Panc1 (cell line): Measurements from ENCODE around the gene FCSK. TPM values are rescaled to one million over a fixed set of nuclear protein-coding genes. Genes with fewer than 3 reads are reported as not detected.

Experiments
- ATAC-seq: fragments of 200-7000 bp; cut with Tn5 transposase; 2 replicates; pipeline ENCODE4 v1.9.1; 2020; ENCODE audit warnings: mild to moderate bottlenecking, moderate library complexity
- BruUV-seq: library from RNA; stranded (reverse); fragments of 400-500 nt; replicated peaks from 2 replicates; lab custom pipeline; 2021; lab: Mats Ljungman, UMichigan
- CTCF ChIA-PET: fragments of 300-600 bp; sonication (Branson Sonifier 250); formaldehyde crosslinking; loops from one replicate; lab custom pipeline; 2022; ENCODE audit warnings: antibody characterized with exemption; lab: Charles Lee
- POLR2A ChIA-PET: fragments of 300-600 bp; sonication (Branson Sonifier 250); formaldehyde crosslinking; loops from one replicate; lab custom pipeline; 2022; ENCODE audit warnings: antibody characterized with exemption; lab: Charles Lee
- DNase-seq: peaks from one replicate; pipeline ENCODE4 v3.0.0-alpha.2; 2010; ENCODE audit warnings: low read depth, low spot score
- H3K27ac ChIP-seq: 2 replicates; pipeline ENCODE4 v1.5.1; 2011; ENCODE audit warnings: mild to moderate bottlenecking, low read length, inconsistent platforms
- H3K27me3 ChIP-seq: fragments of 200-500 bp; sonication (Bioruptor generic); 2 replicates; pipeline ENCODE4 v1.6.0; 2014; ENCODE audit warnings: low read length, inconsistent platforms; ENCODE audit not compliant: control insufficient read depth, insufficient read depth
- H3K36me3 ChIP-seq: fragments of 200-500 bp; sonication (Bioruptor generic); 2 replicates; pipeline ENCODE4 v1.5.1; 2014; ENCODE audit warnings: inconsistent platforms, mild to moderate bottlenecking, low read length, moderate library complexity; ENCODE audit not compliant: control insufficient read depth, insufficient read depth
- H3K4me1 ChIP-seq: 2 replicates; pipeline ENCODE4 v1.5.1; 2011; ENCODE audit warnings: inconsistent platforms, mild to moderate bottlenecking, low read length, moderate library complexity; ENCODE audit not compliant: control insufficient read depth, insufficient read depth
- H3K4me3 ChIP-seq, 2 experiments: 2 replicates each; pipeline ENCODE4 v1.5.1; 2011 to 2012; ENCODE audit warnings: low read depth in 2 of 2, low read length in 2 of 2, mild to moderate bottlenecking in 2 of 2, inconsistent platforms in 1 of 2, moderate library complexity in 1 of 2
- H3K9me3 ChIP-seq: fragments of 200-500 bp; sonication (Bioruptor generic); 2 replicates; pipeline ENCODE4 v1.5.1; 2014; ENCODE audit warnings: low read depth, mild to moderate bottlenecking, inconsistent platforms, low read length, moderate library complexity; ENCODE audit not compliant: control insufficient read depth, insufficient read depth
- POLR2AphosphoS5 ChIP-seq: IDR thresholded peaks from 2 replicates; pipeline ENCODE4 v1.6.1; 2012; ENCODE audit warnings: mild to moderate bottlenecking, low read depth, low read length, moderate library complexity
- SIN3A ChIP-seq: IDR thresholded peaks from 2 replicates; pipeline ENCODE4 v1.6.1; 2012; ENCODE audit warnings: low read depth, mild to moderate bottlenecking, low read length, moderate library complexity, borderline replicate concordance; ENCODE audit not compliant: insufficient read depth
- TCF7L2 ChIP-seq: IDR thresholded peaks from 2 replicates; pipeline ENCODE4 v1.6.1; 2011; ENCODE audit warnings: mild to moderate bottlenecking, low read depth, low read length, inconsistent platforms
- in situ Hi-C: cut with HindIII; loops from 2 replicates; pipeline ENCODE4 v1.10.0; 2016; ENCODE audit warnings: low sequenced_read_pairs, low pct_unique_long_range_greater_than_20kb
- intact Hi-C: fragments of 100-400 bp; cut with micrococcal nuclease; formaldehyde crosslinking; loops from one replicate; pipeline ENCODE4 v1.10.0; 2022; ENCODE audit not compliant: unreplicated experiment
- total RNA-seq: library from RNA; stranded (reverse); gene quantifications from one replicate; pipeline ENCODE4 v1.2.1, GENCODE V29; 2021; ENCODE audit not compliant: unreplicated experiment
- TF ChIP-seq, protein P1 (sequence below), 2 experiments: IDR thresholded peaks; 2 replicates each; pipeline ENCODE4 v1.6.1; 2011 to 2012; ENCODE audit warnings: low read depth in 2 of 2, control low read depth in 1 of 2, low read length in 1 of 2, mild to moderate bottlenecking in 1 of 2, moderate library complexity in 1 of 2; ENCODE audit not compliant: insufficient read depth in 1 of 2
- TF ChIP-seq, protein P2 (sequence below): fragments of 450-650 bp; IDR thresholded peaks from 2 replicates; pipeline ENCODE4 v1.5.1; 2017; ENCODE audit warnings: mild to moderate bottlenecking

FCSK gene
- total RNA-seq, 1 experiment from 2014 or later = 16.9 TPM

DNA sequence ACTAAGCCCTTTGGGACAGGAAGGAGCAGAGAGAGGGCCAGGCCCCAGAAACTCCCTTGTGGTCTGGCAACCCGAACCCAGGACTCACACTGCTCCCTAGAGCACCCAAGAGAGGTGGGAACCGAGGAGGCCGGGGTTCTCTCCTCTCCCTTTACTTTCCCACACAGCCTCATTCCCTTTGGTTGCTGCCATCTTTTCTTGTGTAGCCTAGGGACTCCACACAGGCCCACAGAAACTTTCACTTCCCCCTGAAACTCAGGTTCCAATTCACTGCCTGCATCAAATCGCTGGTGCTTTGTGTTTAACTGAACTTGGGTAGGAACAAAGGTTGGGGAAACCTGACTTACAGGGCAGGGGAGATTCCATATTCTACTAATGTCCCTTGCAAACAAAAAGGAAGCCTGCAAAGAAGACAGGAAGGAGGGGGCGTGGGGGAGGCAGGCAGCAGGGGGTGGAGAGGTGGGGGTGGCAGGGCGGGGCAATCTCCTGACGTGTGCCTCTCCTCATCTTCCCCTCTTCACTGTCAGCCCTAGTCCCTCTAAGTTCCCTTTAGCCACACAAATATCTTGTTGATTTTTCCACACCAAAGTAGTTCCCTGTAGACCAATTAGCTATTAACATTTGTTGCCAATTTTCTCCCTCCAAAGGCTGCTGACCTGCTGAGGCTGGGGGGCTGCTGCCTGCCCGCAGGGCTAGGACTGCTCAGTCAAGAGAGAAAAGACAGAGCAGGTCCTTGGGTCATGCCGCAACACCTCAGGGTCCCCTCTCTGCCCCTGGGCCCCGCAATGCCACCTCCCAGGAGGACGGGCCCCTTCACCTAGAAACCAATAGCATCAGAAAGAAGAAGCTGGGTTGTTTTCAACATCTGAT lies 23.5 kb upstream of the FCSK start:
- Histone ChIP-seq H3K27me3 (no peaks in the 10 kb centered on the region), H3K9me3 (no peaks in the 10 kb centered on the region), H3K4me3 (no peak overlapping the region), H3K36me3 (no peaks in the 10 kb centered on the region; the same call in 1 of the 2 replicates), H3K4me1 (peaks cover 74% of the 10 kb centered on the region), H3K27ac (peak overlapping the region; percentile 99)
- ATAC-seq = no peak
- ChIA-PET CTCF (no interaction called here), POLR2A (no interaction called here)
- intact Hi-C loops = no loop called here
- TF ChIP-seq, protein P1, sequence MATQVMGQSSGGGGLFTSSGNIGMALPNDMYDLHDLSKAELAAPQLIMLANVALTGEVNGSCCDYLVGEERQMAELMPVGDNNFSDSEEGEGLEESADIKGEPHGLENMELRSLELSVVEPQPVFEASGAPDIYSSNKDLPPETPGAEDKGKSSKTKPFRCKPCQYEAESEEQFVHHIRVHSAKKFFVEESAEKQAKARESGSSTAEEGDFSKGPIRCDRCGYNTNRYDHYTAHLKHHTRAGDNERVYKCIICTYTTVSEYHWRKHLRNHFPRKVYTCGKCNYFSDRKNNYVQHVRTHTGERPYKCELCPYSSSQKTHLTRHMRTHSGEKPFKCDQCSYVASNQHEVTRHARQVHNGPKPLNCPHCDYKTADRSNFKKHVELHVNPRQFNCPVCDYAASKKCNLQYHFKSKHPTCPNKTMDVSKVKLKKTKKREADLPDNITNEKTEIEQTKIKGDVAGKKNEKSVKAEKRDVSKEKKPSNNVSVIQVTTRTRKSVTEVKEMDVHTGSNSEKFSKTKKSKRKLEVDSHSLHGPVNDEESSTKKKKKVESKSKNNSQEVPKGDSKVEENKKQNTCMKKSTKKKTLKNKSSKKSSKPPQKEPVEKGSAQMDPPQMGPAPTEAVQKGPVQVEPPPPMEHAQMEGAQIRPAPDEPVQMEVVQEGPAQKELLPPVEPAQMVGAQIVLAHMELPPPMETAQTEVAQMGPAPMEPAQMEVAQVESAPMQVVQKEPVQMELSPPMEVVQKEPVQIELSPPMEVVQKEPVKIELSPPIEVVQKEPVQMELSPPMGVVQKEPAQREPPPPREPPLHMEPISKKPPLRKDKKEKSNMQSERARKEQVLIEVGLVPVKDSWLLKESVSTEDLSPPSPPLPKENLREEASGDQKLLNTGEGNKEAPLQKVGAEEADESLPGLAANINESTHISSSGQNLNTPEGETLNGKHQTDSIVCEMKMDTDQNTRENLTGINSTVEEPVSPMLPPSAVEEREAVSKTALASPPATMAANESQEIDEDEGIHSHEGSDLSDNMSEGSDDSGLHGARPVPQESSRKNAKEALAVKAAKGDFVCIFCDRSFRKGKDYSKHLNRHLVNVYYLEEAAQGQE (IDR thresholded peaks at IDR 0.05; ENCODE audit: insufficient read depth in 1 of 2, low read depth in 2 of 2, low read length in 1 of 2) = no peak
- TF ChIP-seq, protein P2, sequence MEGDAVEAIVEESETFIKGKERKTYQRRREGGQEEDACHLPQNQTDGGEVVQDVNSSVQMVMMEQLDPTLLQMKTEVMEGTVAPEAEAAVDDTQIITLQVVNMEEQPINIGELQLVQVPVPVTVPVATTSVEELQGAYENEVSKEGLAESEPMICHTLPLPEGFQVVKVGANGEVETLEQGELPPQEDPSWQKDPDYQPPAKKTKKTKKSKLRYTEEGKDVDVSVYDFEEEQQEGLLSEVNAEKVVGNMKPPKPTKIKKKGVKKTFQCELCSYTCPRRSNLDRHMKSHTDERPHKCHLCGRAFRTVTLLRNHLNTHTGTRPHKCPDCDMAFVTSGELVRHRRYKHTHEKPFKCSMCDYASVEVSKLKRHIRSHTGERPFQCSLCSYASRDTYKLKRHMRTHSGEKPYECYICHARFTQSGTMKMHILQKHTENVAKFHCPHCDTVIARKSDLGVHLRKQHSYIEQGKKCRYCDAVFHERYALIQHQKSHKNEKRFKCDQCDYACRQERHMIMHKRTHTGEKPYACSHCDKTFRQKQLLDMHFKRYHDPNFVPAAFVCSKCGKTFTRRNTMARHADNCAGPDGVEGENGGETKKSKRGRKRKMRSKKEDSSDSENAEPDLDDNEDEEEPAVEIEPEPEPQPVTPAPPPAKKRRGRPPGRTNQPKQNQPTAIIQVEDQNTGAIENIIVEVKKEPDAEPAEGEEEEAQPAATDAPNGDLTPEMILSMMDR = no peak
- no peak for TF ChIP-seq SIN3A
- no peak for TF ChIP-seq TCF7L2
- no peak for TF ChIP-seq POLR2AphosphoS5
- DNase-seq = no peak
- BruUV-seq = no TSS peak
- in situ Hi-C loops = no loop called here

DNA sequence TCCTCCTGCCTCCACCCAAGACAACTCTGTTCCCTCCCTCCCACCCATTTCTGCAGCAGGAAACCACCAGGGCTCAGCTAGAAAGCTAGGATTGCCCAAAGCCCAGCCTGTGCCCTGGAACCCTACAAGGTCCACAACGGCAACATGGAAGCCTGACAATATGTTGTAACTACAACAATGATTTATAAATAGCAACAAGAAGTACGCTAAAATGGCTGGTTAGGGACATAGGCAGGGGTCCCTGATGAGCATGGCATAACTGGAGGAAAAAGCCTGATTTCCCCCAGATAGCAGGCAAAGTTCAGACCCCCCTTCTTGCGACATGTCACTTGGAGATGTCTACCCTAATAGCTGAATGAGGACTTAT lies 22.1 kb upstream of the FCSK start:
- BruUV-seq = no TSS peak

More for the DNA sequence above, 22.1 kb upstream of the FCSK start:
- no peaks in the 10 kb centered on the region for H3K27me3 ChIP-seq
- no peaks in the 10 kb centered on the region for H3K9me3 ChIP-seq
- intact Hi-C loops (no loop called here), in situ Hi-C loops (no loop called here)
- peaks cover 84% of the 10 kb centered on the region for H3K4me1 ChIP-seq
- DNase-seq = no peak
- TF ChIP-seq, protein P2 = no peak
- TF ChIP-seq POLR2AphosphoS5 = no peak
- no peak for TF ChIP-seq TCF7L2
- TF ChIP-seq SIN3A = no peak
- TF ChIP-seq, protein P1 (IDR thresholded peaks at IDR 0.05; ENCODE audit: insufficient read depth in 1 of 2, low read depth in 2 of 2, low read length in 1 of 2) = no peak
- H3K4me3 ChIP-seq = peak overlapping the region in 1 of 2 experiments; percentile 39; a peak in 2 of 4 replicates
- H3K36me3 ChIP-seq = no peaks in the 10 kb centered on the region; the same call in 1 of the 2 replicates
- ChIA-PET CTCF (interaction anchor here (0.6 kb wide), 1 partner anchor 51 kb away, joined by 13 read pairs; no protein-coding TSS in a partner anchor), POLR2A (no interaction called here)
- ATAC-seq = no peak
- H3K27ac ChIP-seq = peak overlapping the region; percentile 91
